ENCODE measurements around the gene ZNF236.

The ZNF236 gene

GRCh38 chr18:76972846-76973519, 150.6 kb downstream of the ZNF236 start:
- no peak for DNase-seq (ENCODE audit: low read depth, low spot score)

DNA sequence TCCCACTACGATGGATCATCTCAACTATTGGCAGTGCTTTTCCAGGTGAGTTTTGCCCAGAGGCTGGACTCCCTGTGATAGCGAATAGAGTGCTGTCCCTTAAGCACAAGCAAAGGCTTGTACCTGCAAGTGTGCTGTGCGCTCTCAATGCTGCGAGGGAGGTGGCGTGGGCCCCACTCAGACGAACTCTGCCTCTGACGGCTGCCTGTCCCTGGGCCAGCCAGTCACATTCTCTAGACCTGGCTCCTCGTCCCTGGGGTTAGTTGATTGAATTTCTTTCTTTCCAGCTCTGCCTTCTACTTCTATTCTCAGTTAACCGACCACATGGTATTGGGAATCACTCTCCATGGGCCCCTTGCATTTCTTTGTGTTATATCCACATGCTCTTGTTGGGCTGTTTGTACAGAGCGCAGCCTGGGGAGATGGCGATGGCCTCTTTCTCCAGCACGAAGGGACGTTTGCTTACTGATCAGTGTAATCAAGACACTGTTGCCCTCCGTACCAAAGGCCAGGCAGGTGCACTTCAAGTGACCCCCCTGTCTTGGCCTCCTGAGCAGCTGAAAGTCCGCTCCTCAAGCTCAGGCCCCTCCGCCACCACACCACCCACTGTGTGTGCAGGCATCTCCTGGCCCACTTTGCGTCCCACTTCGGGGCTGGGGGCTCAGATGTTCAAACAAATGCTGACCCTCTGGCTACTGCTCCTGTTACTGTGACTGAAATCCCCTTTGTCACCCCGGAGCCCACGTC, 151.3 kb downstream of the ZNF236 start:
- DNase-seq (ENCODE audit: low read depth, low spot score), result no peak

DNA sequence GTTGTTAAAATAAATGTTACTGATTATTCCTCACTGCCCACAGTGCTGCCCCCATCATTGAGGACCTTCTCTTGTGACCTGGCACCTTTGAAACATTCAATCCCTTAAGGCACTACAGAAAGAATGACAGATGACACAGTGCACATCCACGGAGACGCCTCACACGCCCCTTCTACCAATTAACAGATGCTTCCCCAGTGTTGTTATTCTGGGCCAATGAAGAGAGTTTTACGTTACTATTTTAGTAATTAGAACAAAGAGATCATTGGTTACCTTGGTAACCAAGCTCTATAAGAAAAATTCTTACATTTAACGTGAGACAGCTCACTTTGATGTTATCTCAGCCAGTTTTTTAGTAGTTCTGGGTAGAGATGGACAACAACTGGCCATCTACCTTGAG, 152.0 kb downstream of the ZNF236 start:
- DNase-seq (ENCODE audit: low read depth, low spot score), result no peak

DNA sequence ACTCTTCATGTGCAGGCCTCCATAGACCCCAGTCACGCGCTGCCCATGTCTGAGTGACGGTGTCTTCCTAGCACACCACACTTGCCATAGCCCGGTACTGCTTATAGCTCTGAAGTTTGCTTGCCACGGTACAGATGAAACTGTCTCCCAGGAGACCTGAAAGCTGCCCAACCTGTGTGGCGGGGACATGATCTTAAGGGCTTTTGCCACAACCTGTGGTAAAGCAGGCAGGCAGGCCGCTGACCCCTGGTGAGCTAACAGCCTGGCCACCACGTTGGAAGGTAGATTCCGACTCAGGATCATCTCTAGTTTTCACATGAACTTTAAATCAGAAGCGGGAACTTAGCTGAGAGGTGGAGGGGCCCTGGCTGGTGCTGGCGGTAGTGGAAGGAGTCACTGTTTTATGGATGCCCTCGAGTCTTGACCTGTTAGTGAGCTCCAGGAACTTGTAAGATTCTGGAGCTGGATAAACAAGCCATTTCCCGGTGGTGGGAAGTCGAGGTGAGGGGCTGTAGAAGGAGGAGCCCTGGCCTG, 153.3 kb downstream of the ZNF236 start:
- DNase-seq (ENCODE audit: low read depth, low spot score), result no peak

- DNase-seq (ENCODE audit: low read depth, low spot score), result no peak
Observed at GRCh38 chr18:76977108-76977621, 154.8 kb downstream of the ZNF236 start.

- no peak for DNase-seq (ENCODE audit: low read depth, low spot score)
Observed at GRCh38 chr18:76977684-76978232, 155.4 kb downstream of the ZNF236 start.

- DNase-seq (ENCODE audit: low read depth, low spot score), result no peak
Observed at GRCh38 chr18:76978616-76979015, 156.3 kb downstream of the ZNF236 start.

- DNase-seq (ENCODE audit: low read depth, low spot score), result no peak
Observed at GRCh38 chr18:76979111-76979751, 156.9 kb downstream of the ZNF236 start.

GRCh38 chr18:76979906-76980305, 157.5 kb downstream of the ZNF236 start:
- DNase-seq (ENCODE audit: low read depth, low spot score), result no peak

- DNase-seq (ENCODE audit: low read depth, low spot score), result no peak
Observed at GRCh38 chr18:76980663-76981395, 158.5 kb downstream of the ZNF236 start.

GRCh38 chr18:76981396-76981968, 159.1 kb downstream of the ZNF236 start:
- no peak for DNase-seq (ENCODE audit: low read depth, low spot score)

DNA sequence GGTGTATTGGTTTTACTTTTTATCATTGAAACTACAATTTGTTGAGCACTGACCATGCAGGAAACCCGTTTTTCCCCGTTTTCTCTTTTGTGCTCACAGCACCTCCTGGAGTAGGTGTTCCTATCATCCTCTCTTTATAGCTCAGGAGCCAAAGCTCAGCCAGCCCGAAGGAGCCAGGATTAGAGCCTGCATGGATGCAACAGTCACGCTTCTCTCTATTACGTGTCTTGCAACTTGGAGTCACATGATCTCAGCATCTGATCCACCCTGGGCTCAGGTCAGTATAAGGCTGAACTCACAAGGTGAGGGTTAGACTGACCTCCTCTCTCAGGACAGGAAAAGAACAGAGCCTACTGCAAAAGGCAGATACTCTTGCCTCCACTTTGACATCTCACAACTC, 159.7 kb downstream of the ZNF236 start:
- DNase-seq (ENCODE audit: low read depth, low spot score), result no peak

DNA sequence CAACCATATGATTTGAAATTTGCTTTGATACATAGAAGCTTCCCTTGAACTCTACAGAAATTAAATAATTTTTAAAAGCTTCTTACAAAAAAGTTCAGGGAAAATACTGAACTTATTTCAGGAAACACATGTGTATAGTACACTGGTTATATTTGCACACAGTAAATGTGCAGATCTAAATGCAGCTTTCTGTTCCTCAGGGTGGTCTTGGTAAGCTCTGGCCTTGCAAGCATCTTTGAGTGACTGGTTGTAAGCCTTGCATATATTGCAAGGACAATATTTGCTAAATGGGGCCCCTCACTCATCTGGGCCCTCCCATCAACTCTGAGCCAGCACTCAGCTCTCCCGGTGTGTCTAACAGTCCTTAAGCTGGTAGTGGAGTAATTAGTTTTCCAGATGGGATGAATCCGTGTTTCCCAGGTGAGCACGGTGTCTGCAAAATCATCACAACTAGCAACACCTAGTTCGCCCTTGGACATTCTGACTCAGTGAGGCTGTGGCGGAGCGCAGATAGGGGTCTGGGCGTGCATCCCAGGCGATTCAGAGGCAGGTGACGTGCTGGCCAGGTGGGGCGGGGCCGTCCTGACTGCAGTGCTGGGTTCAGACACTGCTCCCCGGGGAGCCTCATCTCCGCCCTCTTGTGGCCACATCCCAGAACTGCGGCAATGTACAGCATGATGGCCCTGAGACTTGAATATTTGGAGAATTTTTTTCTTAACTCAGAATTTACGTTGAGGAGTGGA, 160.7 kb downstream of the ZNF236 start:
- DNase-seq (ENCODE audit: low read depth, low spot score), result no peak

- DNase-seq (ENCODE audit: low read depth, low spot score), result no peak
Observed at GRCh38 chr18:76983613-76984051, 161.3 kb downstream of the ZNF236 start.

DNA sequence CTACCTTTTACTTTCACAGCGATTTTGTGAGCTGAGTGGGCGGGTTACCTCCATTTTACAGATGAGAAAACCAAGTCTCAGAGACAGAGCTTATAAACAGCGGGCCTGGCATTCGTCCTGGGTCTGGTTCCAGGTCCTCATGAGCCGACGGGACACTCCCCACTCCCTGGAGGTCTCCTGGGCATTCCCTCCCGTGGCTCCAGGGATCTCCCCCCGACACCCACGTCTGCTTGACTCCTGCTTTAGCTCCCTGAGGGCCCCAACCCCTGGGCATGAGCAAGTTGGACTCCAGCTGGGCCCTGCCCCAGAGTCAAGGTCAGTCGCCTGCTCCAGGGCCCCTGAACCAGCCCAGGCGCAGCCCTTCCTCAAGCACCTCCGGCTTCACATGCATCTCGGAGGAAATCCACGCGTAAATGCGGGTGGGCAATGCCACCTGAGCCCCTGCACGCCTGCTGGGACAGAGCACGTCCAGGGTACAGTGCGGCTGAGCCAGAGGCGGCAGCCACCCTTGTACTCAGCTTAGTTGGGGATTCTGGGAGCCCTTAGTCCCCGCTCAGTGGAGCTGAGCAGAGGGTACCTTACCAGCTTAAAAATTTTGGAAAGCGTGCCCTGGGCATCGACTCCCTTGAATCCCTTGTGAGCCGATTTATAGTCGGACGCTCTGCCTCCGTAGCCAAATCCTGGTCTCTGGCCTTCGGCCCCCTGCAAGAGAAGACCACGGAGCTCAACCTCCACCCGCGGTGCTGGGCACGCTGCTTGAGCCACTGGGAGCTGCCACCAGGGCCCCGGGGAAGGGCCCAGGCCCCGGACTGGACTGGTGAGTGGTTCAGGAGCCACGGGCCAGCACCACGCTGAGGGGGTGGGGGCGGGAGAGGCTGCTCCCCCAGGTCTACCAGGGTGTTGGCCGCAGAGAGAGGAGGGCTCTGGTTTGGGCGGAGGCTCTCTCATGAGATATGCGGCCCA, 162.1 kb downstream of the ZNF236 start:
- no peak for DNase-seq (ENCODE audit: low read depth, low spot score)

- DNase-seq (ENCODE audit: low read depth, low spot score), result no peak
Observed at GRCh38 chr18:76985156-76985950, 163.0 kb downstream of the ZNF236 start.

DNA sequence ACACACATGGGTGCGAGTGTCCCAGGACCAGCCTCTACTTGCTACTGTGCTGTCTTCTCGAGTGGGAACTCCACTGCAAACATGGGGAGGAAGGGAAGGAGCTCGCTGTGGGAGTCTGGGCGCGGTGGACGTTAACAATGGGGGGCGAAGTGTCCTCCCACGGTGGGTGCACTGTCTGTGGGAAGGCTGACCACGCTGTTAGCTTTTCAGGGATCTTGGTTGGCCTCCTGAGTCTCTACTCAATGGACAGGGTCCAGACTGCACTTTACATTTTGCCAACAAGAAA, 163.5 kb downstream of the ZNF236 start:
- DNase-seq (ENCODE audit: low read depth, low spot score), result no peak

- DNase-seq (ENCODE audit: low read depth, low spot score), result no peak
Observed at GRCh38 chr18:76986406-76986805, 164.0 kb downstream of the ZNF236 start.
